K562 (cell line): ENCODE results near the gene ANO8.

ENCODE experiments used
- GABPA ChIP-seq: fragments of 200-800 bp; sonication (Bioruptor generic); conservative IDR thresholded peaks from 2 replicates; pipeline ENCODE4 v1.6.1; 2016; ENCODE audit warnings: low read depth, missing genetic modification characterization, missing compliant biosample characterization
- NFIC ChIP-seq: fragments of 450-650 bp; IDR thresholded peaks from 2 replicates; pipeline ENCODE4 v1.6.1; 2017; ENCODE audit warnings: mild to moderate bottlenecking, inconsistent platforms
- NR3C1 ChIP-seq: sonication (generic); formaldehyde crosslinking; IDR thresholded peaks from 2 replicates; pipeline ENCODE4 v1.8.1; 2022; ENCODE audit warnings: missing genetic modification reagents
- TF ChIP-seq, protein P1 (sequence below), 3 experiments: IDR thresholded peaks in 2 of 3; conservative IDR thresholded peaks in 1 of 3; 2 replicates each; pipeline ENCODE4 v1.5.1; 2011 to 2012; ENCODE audit warnings: low read length in 3 of 3, mild to moderate bottlenecking in 3 of 3, control low read depth in 2 of 3, improper control_type of control experiment in 1 of 3, inconsistent platforms in 1 of 3, low read depth in 1 of 3, mixed read lengths in 1 of 3, moderate library complexity in 1 of 3; ENCODE audit not compliant: insufficient read depth in 2 of 3

DNA sequence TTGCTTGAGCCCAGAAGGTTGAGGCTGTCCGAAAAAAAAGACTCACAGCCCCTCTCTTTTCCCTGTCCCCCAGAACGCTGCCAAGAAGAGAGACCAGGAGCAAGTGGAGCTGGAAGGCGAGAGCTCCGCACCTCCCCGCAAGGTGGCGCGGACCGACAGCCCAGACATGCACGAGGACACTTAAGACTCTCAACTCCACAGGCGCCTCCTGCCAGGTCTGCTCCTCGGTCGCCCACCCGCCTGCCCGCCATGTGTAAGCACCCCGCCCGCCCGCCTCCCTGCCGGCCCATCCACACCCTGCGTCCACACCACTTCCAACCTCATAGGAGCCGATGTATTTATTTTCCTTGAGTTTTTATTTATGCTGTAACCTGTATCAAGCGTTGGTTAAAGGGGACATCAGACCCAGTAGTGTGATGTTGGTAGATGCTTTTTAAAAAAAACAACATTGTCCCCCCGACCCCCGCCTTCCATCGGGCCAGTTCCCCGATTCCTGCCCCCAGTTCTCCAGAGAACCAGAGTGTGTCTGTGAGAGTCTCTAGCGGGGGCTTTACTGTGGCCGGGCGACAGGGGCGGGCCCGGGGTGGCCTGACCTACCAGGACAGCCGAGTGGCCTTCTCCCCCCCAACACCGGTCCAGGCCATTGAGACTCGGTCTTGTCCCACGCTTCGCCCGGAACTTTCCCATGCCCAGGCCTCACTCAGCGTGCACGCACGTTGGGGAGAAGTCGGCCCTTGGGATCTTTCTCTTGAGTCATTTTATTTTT lies 15.0 kb downstream of the ANO8 start:
- TF ChIP-seq, protein P1, sequence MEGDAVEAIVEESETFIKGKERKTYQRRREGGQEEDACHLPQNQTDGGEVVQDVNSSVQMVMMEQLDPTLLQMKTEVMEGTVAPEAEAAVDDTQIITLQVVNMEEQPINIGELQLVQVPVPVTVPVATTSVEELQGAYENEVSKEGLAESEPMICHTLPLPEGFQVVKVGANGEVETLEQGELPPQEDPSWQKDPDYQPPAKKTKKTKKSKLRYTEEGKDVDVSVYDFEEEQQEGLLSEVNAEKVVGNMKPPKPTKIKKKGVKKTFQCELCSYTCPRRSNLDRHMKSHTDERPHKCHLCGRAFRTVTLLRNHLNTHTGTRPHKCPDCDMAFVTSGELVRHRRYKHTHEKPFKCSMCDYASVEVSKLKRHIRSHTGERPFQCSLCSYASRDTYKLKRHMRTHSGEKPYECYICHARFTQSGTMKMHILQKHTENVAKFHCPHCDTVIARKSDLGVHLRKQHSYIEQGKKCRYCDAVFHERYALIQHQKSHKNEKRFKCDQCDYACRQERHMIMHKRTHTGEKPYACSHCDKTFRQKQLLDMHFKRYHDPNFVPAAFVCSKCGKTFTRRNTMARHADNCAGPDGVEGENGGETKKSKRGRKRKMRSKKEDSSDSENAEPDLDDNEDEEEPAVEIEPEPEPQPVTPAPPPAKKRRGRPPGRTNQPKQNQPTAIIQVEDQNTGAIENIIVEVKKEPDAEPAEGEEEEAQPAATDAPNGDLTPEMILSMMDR (IDR thresholded peaks at IDR 0.05 in 2 of 3, conservative IDR thresholded peaks at IDR 0.05 in 1 of 3; ENCODE audit: insufficient read depth in 2 of 3, low read depth in 1 of 3, low read length in 3 of 3), result no peak
- TF ChIP-seq NFIC (no peak), GABPA (no peak), NR3C1 (CRISPR knock-in tag) (no peak)
